Esophagus squamous epithelium (tissue), 5 donors: ENCODE data around the gene PTPRN2. TPM values are rescaled to one million over a fixed set of nuclear protein-coding genes. Genes with fewer than 3 reads are reported as not detected.
"Not testable (repeated sequence)": the region's sequence is repeated elsewhere in the genome, so short reads cannot be mapped to it uniquely, and the experiment has no call there.

Experiments
- DNase-seq: peaks from one replicate; lab custom pipeline; 2025; lab: John Stamatoyannopoulos, UW
- H3K27ac ChIP-seq, 4 donors: fragments of 200-600 bp; sonication (generic); one replicate each; pipeline ENCODE4 v1.5.1; 2016 to 2019; ENCODE audit warnings: mild to moderate bottlenecking in 1 of 4
- H3K27me3 ChIP-seq, 4 donors: fragments of 200-600 bp; sonication (generic); 1 replicate in 3 of 4; 2 replicates in 1 of 4; pipeline versions ENCODE4 v1.5.1 to v1.6.0; 2017 to 2021; ENCODE audit warnings: antibody characterized with exemption in 1 of 4
- H3K36me3 ChIP-seq, 3 donors: fragments of 200-600 bp; sonication (generic); one replicate each; pipeline ENCODE4 v1.5.1; 2016 to 2019
- H3K4me1 ChIP-seq, 3 donors: fragments of 200-600 bp; sonication (generic); one replicate each; pipeline ENCODE4 v1.5.1; 2017 to 2019
- H3K4me3 ChIP-seq, 4 donors: fragments of 200-600 bp; sonication (generic); 1 replicate in 3 of 4; 2 replicates in 1 of 4; pipeline ENCODE4 v1.5.1; 2016 to 2019; ENCODE audit warnings: mild to moderate bottlenecking in 2 of 4, moderate library complexity in 1 of 4
- H3K9me3 ChIP-seq, 3 donors: fragments of 200-600 bp; sonication (generic); one replicate each; pipeline ENCODE4 v1.5.1; 2016 to 2019
- CTCF ChIP-seq, 6 experiments: fragments of 450-650 bp in 4 of 6; fragments of 200-600 bp in 2 of 6; sonication (generic) in 2 of 6; IDR thresholded peaks; one replicate each; pipeline ENCODE4 v1.5.1; 2016 to 2019; ENCODE audit warnings: antibody characterized with exemption in 6 of 6, mild to moderate bottlenecking in 4 of 6, moderate library complexity in 4 of 6
- POLR2A ChIP-seq, 4 donors: fragments of 450-650 bp; IDR thresholded peaks; one replicate each; pipeline ENCODE4 v1.6.1; 2017; ENCODE audit warnings: antibody characterized with exemption in 4 of 4, mild to moderate bottlenecking in 4 of 4, moderate library complexity in 3 of 4
- WGBS, 2 donors: methylation state at CpG; one replicate each; pipeline ENCODE4 v1.1.5; 2018; 5-methylcytosine and 5-hydroxymethylcytosine counted together
- intact Hi-C: fragments of 100-400 bp; cut with DNase I; formaldehyde crosslinking; loops from one replicate; pipeline ENCODE4 v1.15.0; 2022
- total RNA-seq, 4 donors: library from RNA; depleted of rRNA; stranded (reverse); fragments of >200 nt; gene quantifications; one replicate each; pipeline ENCODE4 v1.1.0, GENCODE V29; 2016
- donor health status: DM: yes; HTN: yes; CAD: no.

Gene PTPRN2
- total RNA-seq, 4 donors from 2014 or later: 0.38 to 2.7 (median 1.0) TPM

- no peak for DNase-seq
- Histone ChIP-seq H3K9me3 (no peaks in the 10 kb centered on the region), H3K27ac (no peak overlapping the region), H3K27me3 (no peaks in the 10 kb centered on the region), H3K36me3 (no peaks in the 10 kb centered on the region), H3K4me1 (no peaks in the 10 kb centered on the region), H3K4me3 (no peak overlapping the region)
- intact Hi-C loops: no loop called here
- 72 to 74% methylated on average over 64 to 66 of the region's 67 CpGs for WGBS, 2 donors
- TF ChIP-seq POLR2A (IDR thresholded peaks at IDR 0.05) (no peak), CTCF (IDR thresholded peaks at IDR 0.05) (no peak)
These were observed 423.2 kb downstream of the PTPRN2 start for GRCh38 chr7:158164101-158165095.

- H3K4me1 ChIP-seq: peaks cover 0 to 5% (median 0%) of the 10 kb centered on the region in 3 donors
- H3K36me3 ChIP-seq: no peaks in the 10 kb centered on the region
- 68 to 83% methylated on average over 4 to 5 of the region's 5 CpGs for WGBS, 2 donors
- H3K27ac ChIP-seq: no peak overlapping the region
- intact Hi-C loops: no loop called here
- no peak for TF ChIP-seq CTCF (IDR thresholded peaks at IDR 0.05)
- no peak for TF ChIP-seq POLR2A (IDR thresholded peaks at IDR 0.05)
- H3K4me3 ChIP-seq: no peak overlapping the region
- no peaks in the 10 kb centered on the region for H3K9me3 ChIP-seq
- no peak for DNase-seq
- no peaks in the 10 kb centered on the region for H3K27me3 ChIP-seq
These were observed 426.4 kb downstream of the PTPRN2 start for GRCh38 chr7:158161194-158161593.

- WGBS, 2 donors: 72 to 87% methylated on average over 3 to 5 of the region's 5 CpGs
- H3K27me3 ChIP-seq: no peaks in the 10 kb centered on the region
- no peaks in the 10 kb centered on the region for H3K36me3 ChIP-seq
- H3K9me3 ChIP-seq: no peaks in the 10 kb centered on the region
- H3K27ac ChIP-seq: no peak overlapping the region
- no peak overlapping the region for H3K4me3 ChIP-seq
- DNase-seq: no peak
- H3K4me1 ChIP-seq: peaks cover 0 to 5% (median 0%) of the 10 kb centered on the region in 3 donors
- intact Hi-C loops: no loop called here
- TF ChIP-seq POLR2A (IDR thresholded peaks at IDR 0.05) (no peak), CTCF (IDR thresholded peaks at IDR 0.05) (no peak)
These were observed 427.4 kb downstream of the PTPRN2 start for GRCh38 chr7:158160199-158160598.

- WGBS, 2 donors: 70% methylated on average over 4 of the region's 16 CpGs; no CpG with 5 or more reads in 1 of the 2 donors
- Histone ChIP-seq H3K27ac (no peak overlapping the region), H3K4me1 (peaks cover 0 to 5% (median 0%) of the 10 kb centered on the region in 3 donors), H3K4me3 (no peak overlapping the region), H3K9me3 (no peaks in the 10 kb centered on the region), H3K27me3 (no peaks in the 10 kb centered on the region), H3K36me3 (no peaks in the 10 kb centered on the region)
- no peak for DNase-seq
- intact Hi-C loops: no loop called here
- TF ChIP-seq CTCF (IDR thresholded peaks at IDR 0.05) (no peak), POLR2A (IDR thresholded peaks at IDR 0.05) (no peak)
These were observed 430.2 kb downstream of the PTPRN2 start for GRCh38 chr7:158157460-158157859.

GRCh38 chr7:158151273-158151672, 436.4 kb downstream of the PTPRN2 start:
- WGBS, 2 donors: 44 to 46% methylated on average over 14 to 16 of the region's 17 CpGs
- H3K4me1 ChIP-seq, H3K27me3 ChIP-seq, H3K36me3 ChIP-seq, H3K4me3 ChIP-seq, intact Hi-C loops, DNase-seq, H3K9me3 ChIP-seq: not testable (repeated sequence)
- H3K27ac ChIP-seq: peak overlapping the region in 1 of 4 donors; percentile 39
